Activated T-helper 9 cell treated with anti-CD3 and anti-CD28 coated beads, Interleukin-2, amount 50 U/mL, for 16 hours (primary cell): ENCODE data around the gene RNF144A.
A peak's percentile ranks its signal among the peaks of the same experiment; 100 is the strongest.
"Not testable (repeated sequence)": the region's sequence is repeated elsewhere in the genome, so short reads cannot be mapped to it uniquely, and the experiment has no call there.

ENCODE experiments used
- DNase-seq: peaks from one replicate; pipeline ENCODE4 v3.0.0-alpha.2; 2020; ENCODE audit warnings: low read depth

The RNF144A gene

GRCh38 chr2:6917071-6917760 is at the start of gene RNF144A:
RNF144A (plus strand) TSS chr2:6917412; CDS start chr2:6996927, 79,515 bp downstream.
- peak; percentile 67 for DNase-seq

GRCh38 chr2:6872394-6872793 is 44.8 kb upstream of the RNF144A start:
- DNase-seq, result no peak

GRCh38 chr2:6874032-6874431 is 43.2 kb upstream of the RNF144A start:
- no peak for DNase-seq

- DNase-seq, result no peak
These were observed 40.9 kb upstream of the RNF144A start for GRCh38 chr2:6876309-6876708.

- DNase-seq, result no peak
These were observed 39.6 kb upstream of the RNF144A start, which contains the start of gene RSAD2 for GRCh38 chr2:6877402-6878304. RSAD2 (plus strand) TSS chr2:6877777; CDS start chr2:6877801, 24 bp downstream.

- DNase-seq, result no peak
These were observed 38.7 kb upstream of the RNF144A start for GRCh38 chr2:6878549-6878948.

- DNase-seq, result no peak
These were observed 38.2 kb upstream of the RNF144A start for GRCh38 chr2:6879011-6879410.

GRCh38 chr2:6880200-6880733 is 36.9 kb upstream of the RNF144A start:
- DNase-seq, result no peak

- no peak for DNase-seq
These were observed 36.2 kb upstream of the RNF144A start for GRCh38 chr2:6881046-6881445.

GRCh38 chr2:6881516-6881915 is 35.7 kb upstream of the RNF144A start:
- no peak for DNase-seq

- no peak for DNase-seq
These were observed 33.6 kb upstream of the RNF144A start for GRCh38 chr2:6883448-6884122.

GRCh38 chr2:6885551-6885950 is 31.7 kb upstream of the RNF144A start:
- no peak for DNase-seq

GRCh38 chr2:6885968-6886367 is 31.2 kb upstream of the RNF144A start:
- no peak for DNase-seq

GRCh38 chr2:6887751-6888192 is 29.4 kb upstream of the RNF144A start:
- no peak for DNase-seq

- DNase-seq, result no peak
These were observed 28.5 kb upstream of the RNF144A start for GRCh38 chr2:6888724-6889123.

- no peak for DNase-seq
These were observed 23.2 kb upstream of the RNF144A start for GRCh38 chr2:6893876-6894482.

- DNase-seq, result no peak
These were observed 20.1 kb upstream of the RNF144A start for GRCh38 chr2:6896930-6897759.

- not testable (repeated sequence) for DNase-seq
These were observed 14.6 kb upstream of the RNF144A start for GRCh38 chr2:6902581-6902980.

- DNase-seq, result no peak
These were observed 11.5 kb upstream of the RNF144A start for GRCh38 chr2:6905668-6906067.

GRCh38 chr2:6906165-6906741 is 11.0 kb upstream of the RNF144A start:
- DNase-seq, result no peak

GRCh38 chr2:6908291-6908690 is 8.9 kb upstream of the RNF144A start:
- DNase-seq, result no peak
